ENCODE data around the gene EMC1. TPM values are rescaled to one million over a fixed set of nuclear protein-coding genes. Genes with fewer than 3 reads are reported as not detected.
"Not testable (repeated sequence)": the region's sequence is repeated elsewhere in the genome, so short reads cannot be mapped to it uniquely, and the experiment has no call there.

The EMC1 gene
- total RNA-seq, 2 donors from 2014 or later: 59.0 to 67.5 TPM

DNA sequence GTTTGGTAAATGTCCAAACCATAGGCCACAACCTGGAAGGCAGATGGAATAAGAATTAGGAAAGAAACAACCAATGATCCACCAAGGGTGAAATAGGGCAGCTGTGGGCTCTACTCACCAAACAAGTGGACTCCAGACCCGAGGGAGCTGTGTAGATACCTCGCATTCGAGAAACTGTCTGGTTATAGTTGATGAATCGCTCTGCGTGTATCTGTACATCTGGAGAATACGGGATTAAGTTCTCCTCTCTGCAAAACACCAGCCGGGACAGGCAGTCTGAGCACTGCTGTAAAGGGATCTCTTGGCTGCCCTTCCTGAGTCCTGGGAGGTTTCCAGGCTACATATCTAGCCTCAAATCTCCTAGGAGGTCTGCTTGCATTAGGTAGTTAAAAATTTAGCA, 31.9 kb downstream of the EMC1 start:
- peaks cover 92% of the 10 kb centered on the region for H3K36me3 ChIP-seq (ENCODE audit: control insufficient read depth, insufficient read depth, low read length)
- Mint-ChIP-seq H3K27me3 (ENCODE audit: insufficient read depth) (no peaks in the 10 kb centered on the region), H3K4me1 (no peaks in the 10 kb centered on the region), H3K9me3 (no peaks in the 10 kb centered on the region), H3K4me3 (no peak overlapping the region), H3K36me3 (ENCODE audit: low read depth) (peaks cover 81% of the 10 kb centered on the region), H3K27ac (no peak overlapping the region)
- no peak overlapping the region for H3K27ac ChIP-seq (ENCODE audit: low read depth, low read length)
- no peak overlapping the region for H3K9ac ChIP-seq (ENCODE audit: extremely low read depth, low read length, poor library complexity, severe bottlenecking)
- TF ChIP-seq, protein P1, sequence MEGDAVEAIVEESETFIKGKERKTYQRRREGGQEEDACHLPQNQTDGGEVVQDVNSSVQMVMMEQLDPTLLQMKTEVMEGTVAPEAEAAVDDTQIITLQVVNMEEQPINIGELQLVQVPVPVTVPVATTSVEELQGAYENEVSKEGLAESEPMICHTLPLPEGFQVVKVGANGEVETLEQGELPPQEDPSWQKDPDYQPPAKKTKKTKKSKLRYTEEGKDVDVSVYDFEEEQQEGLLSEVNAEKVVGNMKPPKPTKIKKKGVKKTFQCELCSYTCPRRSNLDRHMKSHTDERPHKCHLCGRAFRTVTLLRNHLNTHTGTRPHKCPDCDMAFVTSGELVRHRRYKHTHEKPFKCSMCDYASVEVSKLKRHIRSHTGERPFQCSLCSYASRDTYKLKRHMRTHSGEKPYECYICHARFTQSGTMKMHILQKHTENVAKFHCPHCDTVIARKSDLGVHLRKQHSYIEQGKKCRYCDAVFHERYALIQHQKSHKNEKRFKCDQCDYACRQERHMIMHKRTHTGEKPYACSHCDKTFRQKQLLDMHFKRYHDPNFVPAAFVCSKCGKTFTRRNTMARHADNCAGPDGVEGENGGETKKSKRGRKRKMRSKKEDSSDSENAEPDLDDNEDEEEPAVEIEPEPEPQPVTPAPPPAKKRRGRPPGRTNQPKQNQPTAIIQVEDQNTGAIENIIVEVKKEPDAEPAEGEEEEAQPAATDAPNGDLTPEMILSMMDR (conservative IDR thresholded peaks at IDR 0.05): no peak
- H3K4me1 ChIP-seq (ENCODE audit: control insufficient read depth, insufficient read depth, low read length): no peaks in the 10 kb centered on the region
- WGBS, 2 experiments (ENCODE audit: insufficient coverage in 1 of 2, insufficient read length in 1 of 2): 92 to 100% methylated on average over 6 to 7 of the region's 7 CpGs
- no peaks in the 10 kb centered on the region for H3K27me3 ChIP-seq (ENCODE audit: control insufficient read depth, insufficient read depth, low read length, poor library complexity, severe bottlenecking)
- no peak overlapping the region for H3K4me3 ChIP-seq (ENCODE audit: low read length)
- no peaks in the 10 kb centered on the region for H3K9me3 ChIP-seq (ENCODE audit: control insufficient read depth, low read length)
- no peak for DNase-seq

- 91 to 100% methylated on average over 2 to 4 of the region's 4 CpGs for WGBS, 2 experiments (ENCODE audit: insufficient coverage in 1 of 2, insufficient read length in 1 of 2)
- DNase-seq; H3K27ac Mint-ChIP-seq; H3K4me1 ChIP-seq (ENCODE audit: control insufficient read depth, insufficient read depth, low read length); H3K27me3 Mint-ChIP-seq (ENCODE audit: insufficient read depth); H3K4me3 ChIP-seq (ENCODE audit: low read length); H3K27me3 ChIP-seq (ENCODE audit: control insufficient read depth, insufficient read depth, low read length, poor library complexity, severe bottlenecking); H3K9me3 Mint-ChIP-seq; H3K4me1 Mint-ChIP-seq; H3K27ac ChIP-seq (ENCODE audit: low read depth, low read length); H3K9ac ChIP-seq (ENCODE audit: extremely low read depth, low read length, poor library complexity, severe bottlenecking); H3K4me3 Mint-ChIP-seq; H3K9me3 ChIP-seq (ENCODE audit: control insufficient read depth, low read length): not testable (repeated sequence)
- peaks cover 64% of the 10 kb centered on the region for H3K36me3 Mint-ChIP-seq (ENCODE audit: low read depth)
- H3K36me3 ChIP-seq (ENCODE audit: control insufficient read depth, insufficient read depth, low read length): peaks cover 83% of the 10 kb centered on the region
Observed at GRCh38 chr1:19216585-19216984, 34.7 kb downstream of the EMC1 start.

DNA sequence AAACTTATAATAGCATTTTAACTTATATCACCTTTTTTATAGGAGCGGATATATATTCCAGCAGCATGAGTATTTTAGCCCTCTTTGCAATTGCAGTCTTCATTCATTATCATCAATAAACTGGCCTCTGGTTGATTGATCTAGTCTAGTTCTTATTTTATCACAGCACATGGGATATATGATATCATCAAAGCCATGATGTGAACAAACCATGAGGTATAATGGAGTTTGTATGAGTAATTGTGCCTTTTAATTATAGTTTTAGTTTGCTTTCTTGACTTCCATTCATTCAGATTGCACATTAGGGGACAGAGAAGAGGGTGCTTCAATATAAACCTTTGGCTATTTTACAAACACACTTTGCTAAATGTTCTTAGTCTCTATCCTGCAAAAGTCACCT, 37.7 kb downstream of the EMC1 start:
- H3K9me3 Mint-ChIP-seq: no peaks in the 10 kb centered on the region
- no peak overlapping the region for H3K27ac Mint-ChIP-seq
- H3K36me3 Mint-ChIP-seq (ENCODE audit: low read depth): peaks cover 37% of the 10 kb centered on the region
- H3K27me3 Mint-ChIP-seq (ENCODE audit: insufficient read depth): no peaks in the 10 kb centered on the region
- Histone ChIP-seq H3K36me3 (ENCODE audit: control insufficient read depth, insufficient read depth, low read length) (peaks cover 55% of the 10 kb centered on the region), H3K4me1 (ENCODE audit: control insufficient read depth, insufficient read depth, low read length) (peaks cover 5% of the 10 kb centered on the region), H3K27me3 (ENCODE audit: control insufficient read depth, insufficient read depth, low read length, poor library complexity, severe bottlenecking) (no peaks in the 10 kb centered on the region), H3K9ac (ENCODE audit: extremely low read depth, low read length, poor library complexity, severe bottlenecking) (no peak overlapping the region), H3K9me3 (ENCODE audit: control insufficient read depth, low read length) (no peaks in the 10 kb centered on the region), H3K4me3 (ENCODE audit: low read length) (no peak overlapping the region), H3K27ac (ENCODE audit: low read depth, low read length) (no peak overlapping the region)
- H3K4me3 Mint-ChIP-seq: no peak overlapping the region
- WGBS, 2 experiments (ENCODE audit: insufficient coverage in 1 of 2, insufficient read length in 1 of 2): 89 to 100% methylated on average over 1 of the region's 1 CpG
- TF ChIP-seq, protein P1 (conservative IDR thresholded peaks at IDR 0.05): no peak
- no peak for DNase-seq
- peaks cover 17% of the 10 kb centered on the region for H3K4me1 Mint-ChIP-seq

DNA sequence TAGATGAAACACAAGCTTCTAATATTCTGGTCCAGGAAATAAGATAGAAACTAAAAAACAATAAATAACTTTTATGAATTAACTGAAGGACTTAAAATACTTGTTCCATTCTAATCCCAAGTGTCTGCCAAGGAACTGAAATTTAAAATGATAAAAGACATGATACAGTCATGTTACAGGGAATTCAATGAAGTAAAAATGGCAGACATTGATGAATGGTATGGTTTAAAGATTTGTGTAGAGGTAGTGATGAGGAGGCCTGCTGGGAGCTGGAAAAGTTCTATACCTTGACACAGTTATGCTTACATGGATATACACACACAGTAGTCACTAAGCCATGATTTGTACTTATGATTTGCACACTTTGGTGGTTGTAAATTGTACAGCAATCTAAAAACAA, 39.2 kb downstream of the EMC1 start:
- H3K27ac Mint-ChIP-seq: peak overlapping the region; percentile 17
- H3K4me3 Mint-ChIP-seq: no peak overlapping the region
- TF ChIP-seq, protein P1 (conservative IDR thresholded peaks at IDR 0.05): no peak
- H3K36me3 ChIP-seq (ENCODE audit: control insufficient read depth, insufficient read depth, low read length): peaks cover 45% of the 10 kb centered on the region
- H3K9me3 ChIP-seq (ENCODE audit: control insufficient read depth, low read length): no peaks in the 10 kb centered on the region
- peaks cover 5% of the 10 kb centered on the region for H3K4me1 ChIP-seq (ENCODE audit: control insufficient read depth, insufficient read depth, low read length)
- no peak overlapping the region for H3K27ac ChIP-seq (ENCODE audit: low read depth, low read length)
- H3K27me3 Mint-ChIP-seq (ENCODE audit: insufficient read depth): no peaks in the 10 kb centered on the region
- no peak overlapping the region for H3K9ac ChIP-seq (ENCODE audit: extremely low read depth, low read length, poor library complexity, severe bottlenecking)
- peak overlapping the region; percentile 95 for H3K4me3 ChIP-seq (ENCODE audit: low read length)
- peaks cover 27% of the 10 kb centered on the region for H3K36me3 Mint-ChIP-seq (ENCODE audit: low read depth)
- H3K27me3 ChIP-seq (ENCODE audit: control insufficient read depth, insufficient read depth, low read length, poor library complexity, severe bottlenecking): no peaks in the 10 kb centered on the region
- no peak for DNase-seq
- no peaks in the 10 kb centered on the region for H3K9me3 Mint-ChIP-seq
- peaks cover 20% of the 10 kb centered on the region for H3K4me1 Mint-ChIP-seq

Data from endodermal cell (in vitro differentiated cells).